B cell (primary cell): ENCODE data around the gene TBC1D14. TPM values are rescaled to one million over a fixed set of nuclear protein-coding genes. Genes with fewer than 3 reads are reported as not detected.
A peak's percentile ranks its signal among the peaks of the same experiment; 100 is the strongest.
"Not testable (repeated sequence)": the region's sequence is repeated elsewhere in the genome, so short reads cannot be mapped to it uniquely, and the experiment has no call there.

Experiments
- ATAC-seq: fragments of 200-7000 bp; cut with Tn5 transposase; one replicate; pipeline ENCODE4 v1.10.0; 2021; ENCODE audit warnings: low read depth, mild to moderate bottlenecking, moderate number of reproducible peaks, moderate library complexity
- CTCF ChIA-PET: fragments of 350-600 bp; sonication (Branson Sonifier 250); formaldehyde crosslinking; loops from one replicate; lab custom pipeline; 2021; ENCODE audit warnings: antibody characterized with exemption, inconsistent platforms; lab: Charles Lee
- POLR2A ChIA-PET: fragments of 350-600 bp; sonication (Branson Sonifier 250); formaldehyde crosslinking; loops from one replicate; lab custom pipeline; 2021; ENCODE audit warnings: antibody characterized with exemption; lab: Charles Lee
- DNase-seq: peaks from one replicate; pipeline ENCODE4 v3.0.0; 2013
- H2AFZ ChIP-seq: 2 replicates; pipeline ENCODE4 v1.6.1; 2012; ENCODE audit warnings: mild to moderate bottlenecking, low read depth, low read length; ENCODE audit not compliant: insufficient read depth, poor library complexity, severe bottlenecking
- H3K27ac ChIP-seq, 2 donors: 1 replicate in 1 of 2; 2 replicates in 1 of 2; pipeline ENCODE4 v1.5.1; 2012 to 2013; ENCODE audit warnings: low read length in 2 of 2, mild to moderate bottlenecking in 2 of 2, moderate library complexity in 1 of 2
- H3K27me3 ChIP-seq, 4 experiments: fragments of 200-600 bp in 1 of 4; sonication (generic) in 1 of 4; replicated peaks in 1 of 4; 1 replicate in 2 of 4; 2 replicates in 2 of 4; pipeline versions ENCODE4 v1.6.1 to v1.7.0; 2013 to 2016; ENCODE audit warnings: low read length in 3 of 4, mild to moderate bottlenecking in 2 of 4, mixed read lengths in 1 of 4, moderate library complexity in 1 of 4; ENCODE audit not compliant: insufficient read depth in 4 of 4, control insufficient read depth in 3 of 4; ENCODE audit errors: control extremely low read depth in 1 of 4
- H3K36me3 ChIP-seq, 2 experiments: replicated peaks in 1 of 2; 1 replicate in 1 of 2; 2 replicates in 1 of 2; pipeline versions ENCODE4 v1.6.1 to v1.7.1; 2013; ENCODE audit warnings: low read length in 1 of 2; ENCODE audit not compliant: insufficient read depth in 2 of 2, control insufficient read depth in 1 of 2; ENCODE audit errors: control extremely low read depth in 1 of 2, extremely low read depth in 1 of 2
- H3K4me1 ChIP-seq, 2 donors: fragments of 200-600 bp in 1 of 2; sonication (generic) in 1 of 2; 1 replicate in 1 of 2; 2 replicates in 1 of 2; pipeline versions ENCODE4 v1.5.1 to v1.6.1; 2013 to 2017; ENCODE audit warnings: low read length in 2 of 2; ENCODE audit not compliant: control insufficient read depth in 2 of 2, insufficient read depth in 2 of 2
- H3K4me2 ChIP-seq: replicated peaks from 2 replicates; pipeline ENCODE3; 2012; ENCODE audit warnings: mild to moderate bottlenecking, low read depth, low read length; ENCODE audit not compliant: poor library complexity, severe bottlenecking
- H3K4me3 ChIP-seq, 5 experiments: fragments of 200-600 bp in 1 of 5; sonication (generic) in 1 of 5; 1 replicate in 3 of 5; 2 replicates in 2 of 5; pipeline versions ENCODE4 v1.5.1 to v1.7.0; 2011 to 2016; ENCODE audit warnings: low read length in 4 of 5, mild to moderate bottlenecking in 4 of 5, low read depth in 2 of 5, control low read depth in 1 of 5, moderate library complexity in 1 of 5; ENCODE audit not compliant: insufficient read depth in 1 of 5; ENCODE audit errors: control extremely low read depth in 1 of 5, extremely low read depth in 1 of 5
- H3K79me2 ChIP-seq: fragments of 200-600 bp; sonication (generic); one replicate; pipeline ENCODE4 v1.6.0; 2016; ENCODE audit warnings: low read length; ENCODE audit not compliant: control insufficient read depth, insufficient read depth
- H3K9ac ChIP-seq: fragments of 200-600 bp; sonication (generic); 2 replicates; pipeline ENCODE4 v1.6.1; 2017; ENCODE audit warnings: mild to moderate bottlenecking, low read length, moderate library complexity
- H3K9me3 ChIP-seq, 3 donors: one replicate each; pipeline versions ENCODE4 v1.6.1 to v1.7.1; 2013; ENCODE audit warnings: low read length in 2 of 3; ENCODE audit not compliant: control insufficient read depth in 2 of 3, insufficient read depth in 1 of 3; ENCODE audit errors: control extremely low read depth in 1 of 3
- H4K20me1 ChIP-seq: 2 replicates; pipeline ENCODE4 v1.6.0; 2012; ENCODE audit warnings: mild to moderate bottlenecking, low read length; ENCODE audit not compliant: insufficient read depth, control insufficient read depth, poor library complexity, severe bottlenecking
- H3K27ac Mint-ChIP-seq: one replicate; pipeline ENCODE4 v1.8.0; 2021; ENCODE audit warnings: mixed read lengths
- H3K27me3 Mint-ChIP-seq: one replicate; pipeline ENCODE4 v1.8.0; 2021; ENCODE audit warnings: mixed read lengths
- H3K4me1 Mint-ChIP-seq: one replicate; pipeline ENCODE4 v1.8.0; 2021; ENCODE audit warnings: mixed read lengths
- H3K4me3 Mint-ChIP-seq: one replicate; pipeline ENCODE4 v1.8.0; 2021; ENCODE audit warnings: mixed read lengths
- H3K9me3 Mint-ChIP-seq: one replicate; pipeline ENCODE4 v1.8.0; 2022; ENCODE audit warnings: mixed read lengths; ENCODE audit not compliant: insufficient read depth
- CTCF ChIP-seq: fragments of 200-600 bp; IDR thresholded peaks from one replicate; pipeline ENCODE4 v1.8.0; 2022; ENCODE audit warnings: antibody characterized with exemption, mild to moderate bottlenecking
- EZH2 ChIP-seq: IDR thresholded peaks from 2 replicates; pipeline ENCODE4 v1.6.1; 2012; ENCODE audit warnings: borderline replicate concordance, low read depth, mild to moderate bottlenecking, moderate library complexity, low read length; ENCODE audit not compliant: insufficient read depth, poor library complexity, severe bottlenecking
- WGBS: methylation state at CpG from one replicate; pipeline ENCODE4 v1.1.5; 2013; ENCODE audit warnings: missing lambda C conversion rate; ENCODE audit not compliant: insufficient coverage; 5-methylcytosine and 5-hydroxymethylcytosine counted together
- intact Hi-C: fragments of 100-400 bp; cut with micrococcal nuclease; formaldehyde crosslinking; loops from one replicate; pipeline ENCODE4 v1.10.0; 2022
- polyA plus RNA-seq: library from polyadenylated mRNA; depleted of rRNA; stranded (reverse); fragments of >200 nt; gene quantifications from 2 replicates; pipeline ENCODE4 v1.2.3, GENCODE V29; 2012
- total RNA-seq, 2 donors: library from RNA; stranded (reverse); fragments of 120-200 nt in 1 of 2; gene quantifications; 1 replicate in 1 of 2; 2 replicates in 1 of 2; pipeline versions ENCODE4 v1.2.3 to v1.2.4, GENCODE V29; 2013 to 2022

Gene TBC1D14
- total and polyA plus RNA-seq, 2 donors (not counting 1 experiment from before 2014, with no cell fraction given), result 21.9 to 42.0 TPM

- no peaks in the 10 kb centered on the region for H3K9me3 Mint-ChIP-seq
- Histone ChIP-seq H3K4me1 (peaks cover 40 to 53% of the 10 kb centered on the region in 2 donors), H2AFZ (peak overlapping the region; percentile 71), H3K79me2 (peaks cover 69% of the 10 kb centered on the region), H3K4me3 (peak overlapping the region in 2 of 5 experiments; percentile 60 to 72), H4K20me1 (peaks cover 39% of the 10 kb centered on the region), H3K9me3 (no peaks in the 10 kb centered on the region), H3K9ac (peak overlapping the region; percentile 88), H3K27me3 (peaks cover 0 to 3% (median 0%) of the 10 kb centered on the region in 4 experiments), H3K27ac (no peak overlapping the region), H3K36me3 (no peaks in the 10 kb centered on the region), H3K4me2 (peak overlapping the region; percentile 88)
- H3K27me3 Mint-ChIP-seq, result peaks cover 8% of the 10 kb centered on the region
- WGBS, result 96% methylated on average over 10 of the region's 15 CpGs
- ChIA-PET POLR2A (interaction anchor here (1.7 to 2.7 kb wide), 2 partner anchors 75 to 156 kb away, joined by 5 to 10 read pairs; partner anchors contain the start of gene GRPEL1), CTCF (interaction anchor here (0.8 to 4.0 kb wide), 6 partner anchors 37 to 158 kb away, joined by 3 to 16 read pairs (median 8); partner anchors contain the start of genes GRPEL1 and TADA2B)
- no peak for TF ChIP-seq CTCF
- no peak for TF ChIP-seq EZH2
- no peak for ATAC-seq
- intact Hi-C loops, result loop anchor here (10.0 kb wide), 1 partner anchor 196 kb away; the partner anchor contains the start of gene BLOC1S4
- peaks cover 44% of the 10 kb centered on the region for H3K4me1 Mint-ChIP-seq
- H3K27ac Mint-ChIP-seq, result peak overlapping the region; percentile 88
- H3K4me3 Mint-ChIP-seq, result peak overlapping the region; percentile 86
- no peak for DNase-seq
Observed at GRCh38 chr4:6910960-6911874, 1.6 kb downstream of the TBC1D14 start.

GRCh38 chr4:6911917-6912316 is 2.3 kb downstream of the TBC1D14 start:
- not testable (repeated sequence) for DNase-seq, H3K27ac ChIP-seq, H3K27ac Mint-ChIP-seq, H3K9ac ChIP-seq, H3K9me3 ChIP-seq, H3K27me3 Mint-ChIP-seq, ATAC-seq, H3K4me2 ChIP-seq, H3K9me3 Mint-ChIP-seq, H3K27me3 ChIP-seq, H3K4me3 ChIP-seq, H2AFZ ChIP-seq, H3K36me3 ChIP-seq
- Histone ChIP-seq H3K4me1 (peaks cover 47 to 60% of the 10 kb centered on the region in 2 donors), H4K20me1 (peaks cover 45% of the 10 kb centered on the region), H3K79me2 (peaks cover 76% of the 10 kb centered on the region)
- peaks cover 51% of the 10 kb centered on the region for H3K4me1 Mint-ChIP-seq
- ChIA-PET CTCF (interaction anchor here (0.8 to 4.0 kb wide), 4 partner anchors 38 to 157 kb away, joined by 3 to 16 read pairs (median 7); partner anchors contain the start of gene GRPEL1), POLR2A (interaction anchor here (1.1 to 1.7 kb wide), 2 partner anchors 58 to 74 kb away, joined by 3 to 5 read pairs; no protein-coding TSS in a partner anchor)
- peak overlapping the region; percentile 86 for H3K4me3 Mint-ChIP-seq
- 100% methylated on average over 2 of the region's 10 CpGs for WGBS
- intact Hi-C loops, result loop anchor here (10.0 kb wide), 1 partner anchor 197 kb away; the partner anchor contains the start of gene BLOC1S4
